Measurements from ENCODE around the gene CTIF. TPM values are rescaled to one million over a fixed set of nuclear protein-coding genes. Genes with fewer than 3 reads are reported as not detected.

CTIF gene
- total and polyA plus RNA-seq, 4 donors, result 10.6 to 26.7 (median 12.3) TPM

DNA sequence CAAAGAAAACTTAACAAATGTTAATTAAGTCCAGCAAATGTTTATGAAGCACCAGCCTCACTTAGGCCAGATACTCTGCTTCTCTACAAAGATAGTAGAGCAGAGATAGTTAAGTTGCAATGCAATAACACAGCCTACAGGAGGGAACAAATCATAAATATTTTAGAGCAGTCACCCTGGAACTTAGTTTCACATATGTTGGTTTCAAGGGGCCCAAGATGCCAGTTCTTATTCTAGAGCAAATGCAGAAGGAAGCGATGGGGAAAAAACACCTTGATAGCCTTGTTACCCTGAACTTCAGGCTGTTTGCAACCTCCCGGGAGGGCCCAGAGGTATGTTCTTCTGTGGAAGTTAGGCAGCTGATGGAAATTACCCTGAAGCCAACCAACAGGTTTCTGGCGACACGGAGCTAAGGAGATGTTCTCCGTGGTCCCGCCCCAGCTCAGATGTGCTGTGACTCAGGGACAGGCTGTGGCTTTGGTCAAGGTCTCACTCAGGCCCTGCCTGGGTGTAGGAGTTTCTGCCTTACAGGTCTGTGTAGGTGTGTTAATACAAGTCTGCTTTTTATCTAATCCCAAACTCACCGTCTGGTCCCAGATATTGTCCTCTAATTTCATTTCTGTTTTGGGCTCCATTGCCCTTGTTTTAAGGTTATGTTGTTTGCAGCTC is 3.8 kb downstream of the CTIF start:
- 94% methylated on average over 7 of the region's 7 CpGs for WGBS
- no peak for DNase-seq (ENCODE audit: low spot score)
- Histone ChIP-seq H3K36me3 (ENCODE audit: control insufficient read depth in 4 of 4, insufficient read depth in 3 of 4, low read depth in 1 of 4, low read length in 3 of 4) (no peaks in the 10 kb centered on the region), H3K9ac (ENCODE audit: low read depth in 1 of 2, low read length in 2 of 2) (no peak overlapping the region), H3K27ac (ENCODE audit: low read depth in 1 of 2, low read length in 2 of 2) (no peak overlapping the region), H3K9me3 (ENCODE audit: control insufficient read depth in 4 of 4, low read length in 3 of 4) (no peaks in the 10 kb centered on the region), H3K4me3 (ENCODE audit: low read depth in 1 of 3, low read length in 3 of 3) (no peak overlapping the region), H3K27me3 (ENCODE audit: control insufficient read depth in 4 of 4, insufficient read depth in 4 of 4, low read length in 3 of 4) (no peaks in the 10 kb centered on the region), H3K4me1 (ENCODE audit: control insufficient read depth in 4 of 4, insufficient read depth in 4 of 4, low read length in 3 of 4) (peaks cover 6 to 33% (median 23%) of the 10 kb centered on the region in 4 donors)
- TF ChIP-seq, protein P1, sequence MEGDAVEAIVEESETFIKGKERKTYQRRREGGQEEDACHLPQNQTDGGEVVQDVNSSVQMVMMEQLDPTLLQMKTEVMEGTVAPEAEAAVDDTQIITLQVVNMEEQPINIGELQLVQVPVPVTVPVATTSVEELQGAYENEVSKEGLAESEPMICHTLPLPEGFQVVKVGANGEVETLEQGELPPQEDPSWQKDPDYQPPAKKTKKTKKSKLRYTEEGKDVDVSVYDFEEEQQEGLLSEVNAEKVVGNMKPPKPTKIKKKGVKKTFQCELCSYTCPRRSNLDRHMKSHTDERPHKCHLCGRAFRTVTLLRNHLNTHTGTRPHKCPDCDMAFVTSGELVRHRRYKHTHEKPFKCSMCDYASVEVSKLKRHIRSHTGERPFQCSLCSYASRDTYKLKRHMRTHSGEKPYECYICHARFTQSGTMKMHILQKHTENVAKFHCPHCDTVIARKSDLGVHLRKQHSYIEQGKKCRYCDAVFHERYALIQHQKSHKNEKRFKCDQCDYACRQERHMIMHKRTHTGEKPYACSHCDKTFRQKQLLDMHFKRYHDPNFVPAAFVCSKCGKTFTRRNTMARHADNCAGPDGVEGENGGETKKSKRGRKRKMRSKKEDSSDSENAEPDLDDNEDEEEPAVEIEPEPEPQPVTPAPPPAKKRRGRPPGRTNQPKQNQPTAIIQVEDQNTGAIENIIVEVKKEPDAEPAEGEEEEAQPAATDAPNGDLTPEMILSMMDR (IDR thresholded peaks at IDR 0.05; ENCODE audit: low read depth, low read length, missing input control), result no peak
- TF ChIP-seq, protein P2, sequence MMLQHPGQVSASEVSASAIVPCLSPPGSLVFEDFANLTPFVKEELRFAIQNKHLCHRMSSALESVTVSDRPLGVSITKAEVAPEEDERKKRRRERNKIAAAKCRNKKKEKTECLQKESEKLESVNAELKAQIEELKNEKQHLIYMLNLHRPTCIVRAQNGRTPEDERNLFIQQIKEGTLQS (IDR thresholded peaks at IDR 0.05), result no peak
- TF ChIP-seq FOXA1 (IDR thresholded peaks at IDR 0.05) (no peak), YY1 (IDR thresholded peaks at IDR 0.05) (no peak), GABPA (IDR thresholded peaks at IDR 0.05 in 1 of 2, conservative IDR thresholded peaks at IDR 0.05 in 1 of 2) (no peak), HNF4A (conservative IDR thresholded peaks at IDR 0.05) (no peak), TAF1 (conservative IDR thresholded peaks at IDR 0.05) (no peak), JUND (IDR thresholded peaks at IDR 0.05) (no peak), NR2F2 (IDR thresholded peaks at IDR 0.05) (no peak), RXRA (IDR thresholded peaks at IDR 0.05) (no peak), SP1 (IDR thresholded peaks at IDR 0.05) (no peak), RAD21 (IDR thresholded peaks at IDR 0.05) (no peak), FOXA2 (IDR thresholded peaks at IDR 0.05) (no peak), EGR1 (IDR thresholded peaks at IDR 0.05; ENCODE audit: low read depth in 2 of 2) (no peak), HNF4G (IDR thresholded peaks at IDR 0.05) (no peak)
- TF ChIP-seq, protein P3, sequence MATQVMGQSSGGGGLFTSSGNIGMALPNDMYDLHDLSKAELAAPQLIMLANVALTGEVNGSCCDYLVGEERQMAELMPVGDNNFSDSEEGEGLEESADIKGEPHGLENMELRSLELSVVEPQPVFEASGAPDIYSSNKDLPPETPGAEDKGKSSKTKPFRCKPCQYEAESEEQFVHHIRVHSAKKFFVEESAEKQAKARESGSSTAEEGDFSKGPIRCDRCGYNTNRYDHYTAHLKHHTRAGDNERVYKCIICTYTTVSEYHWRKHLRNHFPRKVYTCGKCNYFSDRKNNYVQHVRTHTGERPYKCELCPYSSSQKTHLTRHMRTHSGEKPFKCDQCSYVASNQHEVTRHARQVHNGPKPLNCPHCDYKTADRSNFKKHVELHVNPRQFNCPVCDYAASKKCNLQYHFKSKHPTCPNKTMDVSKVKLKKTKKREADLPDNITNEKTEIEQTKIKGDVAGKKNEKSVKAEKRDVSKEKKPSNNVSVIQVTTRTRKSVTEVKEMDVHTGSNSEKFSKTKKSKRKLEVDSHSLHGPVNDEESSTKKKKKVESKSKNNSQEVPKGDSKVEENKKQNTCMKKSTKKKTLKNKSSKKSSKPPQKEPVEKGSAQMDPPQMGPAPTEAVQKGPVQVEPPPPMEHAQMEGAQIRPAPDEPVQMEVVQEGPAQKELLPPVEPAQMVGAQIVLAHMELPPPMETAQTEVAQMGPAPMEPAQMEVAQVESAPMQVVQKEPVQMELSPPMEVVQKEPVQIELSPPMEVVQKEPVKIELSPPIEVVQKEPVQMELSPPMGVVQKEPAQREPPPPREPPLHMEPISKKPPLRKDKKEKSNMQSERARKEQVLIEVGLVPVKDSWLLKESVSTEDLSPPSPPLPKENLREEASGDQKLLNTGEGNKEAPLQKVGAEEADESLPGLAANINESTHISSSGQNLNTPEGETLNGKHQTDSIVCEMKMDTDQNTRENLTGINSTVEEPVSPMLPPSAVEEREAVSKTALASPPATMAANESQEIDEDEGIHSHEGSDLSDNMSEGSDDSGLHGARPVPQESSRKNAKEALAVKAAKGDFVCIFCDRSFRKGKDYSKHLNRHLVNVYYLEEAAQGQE (IDR thresholded peaks at IDR 0.05), result no peak
- TF ChIP-seq, protein P4, sequence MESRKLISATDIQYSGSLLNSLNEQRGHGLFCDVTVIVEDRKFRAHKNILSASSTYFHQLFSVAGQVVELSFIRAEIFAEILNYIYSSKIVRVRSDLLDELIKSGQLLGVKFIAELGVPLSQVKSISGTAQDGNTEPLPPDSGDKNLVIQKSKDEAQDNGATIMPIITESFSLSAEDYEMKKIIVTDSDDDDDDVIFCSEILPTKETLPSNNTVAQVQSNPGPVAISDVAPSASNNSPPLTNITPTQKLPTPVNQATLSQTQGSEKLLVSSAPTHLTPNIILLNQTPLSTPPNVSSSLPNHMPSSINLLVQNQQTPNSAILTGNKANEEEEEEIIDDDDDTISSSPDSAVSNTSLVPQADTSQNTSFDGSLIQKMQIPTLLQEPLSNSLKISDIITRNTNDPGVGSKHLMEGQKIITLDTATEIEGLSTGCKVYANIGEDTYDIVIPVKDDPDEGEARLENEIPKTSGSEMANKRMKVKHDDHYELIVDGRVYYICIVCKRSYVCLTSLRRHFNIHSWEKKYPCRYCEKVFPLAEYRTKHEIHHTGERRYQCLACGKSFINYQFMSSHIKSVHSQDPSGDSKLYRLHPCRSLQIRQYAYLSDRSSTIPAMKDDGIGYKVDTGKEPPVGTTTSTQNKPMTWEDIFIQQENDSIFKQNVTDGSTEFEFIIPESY (IDR thresholded peaks at IDR 0.05), result no peak
- TF ChIP-seq, protein P5, sequence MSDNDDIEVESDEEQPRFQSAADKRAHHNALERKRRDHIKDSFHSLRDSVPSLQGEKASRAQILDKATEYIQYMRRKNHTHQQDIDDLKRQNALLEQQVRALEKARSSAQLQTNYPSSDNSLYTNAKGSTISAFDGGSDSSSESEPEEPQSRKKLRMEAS (IDR thresholded peaks at IDR 0.05), result no peak

All from liver (tissue), 9 donors.